Left ventricle myocardium inferior (tissue), 1 donor: ENCODE data around the gene FRAS1. TPM values are rescaled to one million over a fixed set of nuclear protein-coding genes. Genes with fewer than 3 reads are reported as not detected.
"Not testable (repeated sequence)": the region's sequence is repeated elsewhere in the genome, so short reads cannot be mapped to it uniquely, and the experiment has no call there.

Experiments used
- DNase-seq: peaks from one replicate; pipeline ENCODE4 v3.0.0-alpha.2; 2020
- H3K27ac ChIP-seq: fragments of 200-600 bp; replicated peaks from 2 replicates; pipeline ENCODE4 v1.8.0; 2021
- H3K27me3 ChIP-seq: fragments of 200-600 bp; 2 replicates; pipeline ENCODE4 v1.8.0; 2021; ENCODE audit warnings: low read depth
- H3K36me3 ChIP-seq: fragments of 200-600 bp; 2 replicates; pipeline ENCODE4 v1.8.0; 2021
- H3K4me1 ChIP-seq: fragments of 200-600 bp; 2 replicates; pipeline ENCODE4 v1.8.0; 2021
- H3K4me3 ChIP-seq: fragments of 200-600 bp; 2 replicates; pipeline ENCODE4 v1.8.0; 2021; ENCODE audit warnings: mild to moderate bottlenecking, moderate library complexity
- H3K9me3 ChIP-seq: fragments of 200-600 bp; replicated peaks from 2 replicates; pipeline ENCODE4 v1.8.0; 2021
- intact Hi-C: fragments of 100-400 bp; cut with micrococcal nuclease; formaldehyde crosslinking; loops from one replicate; pipeline ENCODE4 v1.11.0; 2022
- total RNA-seq: library from RNA; stranded (reverse); fragmentation: NEBNext Ultra II Directional; extraction: Animal tissue kit (Norgen Biotek cat#: 25700); gene quantifications from one replicate; pipeline ENCODE4 v1.2.1, GENCODE V29; 2021
- TF ChIP-seq, protein P1 (sequence below): fragments of 200-600 bp; IDR thresholded peaks from 2 replicates; pipeline ENCODE4 v1.8.0; 2021; ENCODE audit warnings: antibody characterized with exemption, mild to moderate bottlenecking, borderline replicate concordance
- donor health status: DM: no; HTN: yes; CAD: no; lungs with severe emphysema.

The FRAS1 gene
- total RNA-seq, 1 donor from 2014 or later, result 1.4 TPM

DNA sequence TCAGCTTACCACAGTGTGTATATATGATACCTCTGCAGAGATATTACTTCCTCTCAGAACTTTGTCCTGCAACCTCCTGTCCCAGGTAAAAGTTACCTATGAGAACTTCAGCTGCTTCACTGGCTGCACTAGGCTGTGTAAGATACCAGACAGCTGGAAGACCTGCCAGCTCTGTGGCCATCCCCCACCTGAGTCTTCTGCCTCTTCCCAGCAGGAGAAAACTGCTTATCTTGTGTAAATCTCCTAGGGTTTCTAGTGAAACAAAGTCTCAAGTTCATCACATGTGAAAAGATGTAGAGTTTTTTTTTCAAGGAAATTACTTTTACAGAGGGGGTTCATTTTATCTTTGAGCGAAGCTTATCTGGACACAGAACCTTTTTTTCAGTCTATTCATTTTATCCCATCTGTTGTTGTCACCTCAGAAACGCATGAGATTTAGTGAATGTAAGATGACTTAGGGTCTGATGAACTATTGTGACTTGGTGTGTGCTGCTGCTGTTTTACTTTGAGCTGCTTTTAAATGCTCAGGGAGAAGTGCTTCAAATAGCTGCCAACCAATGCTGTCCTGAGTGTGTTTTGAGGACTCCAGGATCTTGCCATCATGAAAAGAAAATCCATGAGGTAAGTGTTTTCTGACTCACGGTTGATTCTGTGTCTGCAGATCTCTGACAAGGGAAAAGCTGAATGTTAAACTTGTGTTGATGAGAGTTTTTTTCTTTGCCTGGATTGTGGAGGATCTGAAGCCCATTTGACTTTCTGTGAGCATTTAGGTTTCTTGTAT, 187.8 kb downstream of the FRAS1 start:
- no peaks in the 10 kb centered on the region for H3K36me3 ChIP-seq

DNA sequence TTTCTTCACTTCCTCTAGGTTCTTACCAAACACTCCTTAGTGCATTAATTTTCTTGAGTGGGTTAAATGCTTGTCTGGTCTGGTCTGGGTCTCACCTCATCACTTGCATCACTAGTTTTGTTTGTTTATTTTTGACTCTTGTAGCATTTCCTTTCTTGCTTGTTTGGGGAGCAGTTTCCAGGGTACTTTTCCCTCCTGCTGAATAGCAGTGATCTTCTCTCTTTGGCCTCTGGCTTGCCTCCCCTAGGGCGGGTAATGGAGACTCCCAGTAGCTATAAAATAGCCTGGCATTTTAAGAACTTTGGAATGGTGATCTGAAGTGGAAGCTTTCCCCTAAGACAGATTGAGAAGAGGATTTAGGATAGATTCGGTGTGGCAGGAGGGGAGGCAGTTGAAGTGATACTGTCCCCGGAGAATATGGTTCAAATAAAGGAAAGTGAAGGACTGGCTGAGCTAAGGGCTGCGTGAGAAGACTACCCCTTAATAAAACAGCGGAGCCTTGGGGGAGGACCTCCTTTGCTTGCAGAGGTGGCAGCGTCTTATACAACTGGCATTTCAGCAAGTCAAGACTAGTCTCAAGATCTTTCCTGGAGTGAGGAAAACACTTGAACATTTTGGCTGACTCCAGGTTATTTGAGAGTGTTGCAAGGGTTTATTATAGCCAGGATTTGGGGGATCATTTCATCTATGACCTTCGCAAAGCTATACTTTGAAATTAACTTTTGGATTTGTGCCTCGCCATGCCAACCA, 190.6 kb downstream of the FRAS1 start:
- H3K4me3 ChIP-seq, result no peak overlapping the region
- DNase-seq, result no peak
- no peak overlapping the region for H3K27ac ChIP-seq
- peaks cover 6% of the 10 kb centered on the region for H3K36me3 ChIP-seq
- intact Hi-C loops, result no loop called here
- no peaks in the 10 kb centered on the region for H3K4me1 ChIP-seq
- H3K27me3 ChIP-seq, result no peaks in the 10 kb centered on the region
- peaks cover 7% of the 10 kb centered on the region for H3K9me3 ChIP-seq
- TF ChIP-seq, protein P1, sequence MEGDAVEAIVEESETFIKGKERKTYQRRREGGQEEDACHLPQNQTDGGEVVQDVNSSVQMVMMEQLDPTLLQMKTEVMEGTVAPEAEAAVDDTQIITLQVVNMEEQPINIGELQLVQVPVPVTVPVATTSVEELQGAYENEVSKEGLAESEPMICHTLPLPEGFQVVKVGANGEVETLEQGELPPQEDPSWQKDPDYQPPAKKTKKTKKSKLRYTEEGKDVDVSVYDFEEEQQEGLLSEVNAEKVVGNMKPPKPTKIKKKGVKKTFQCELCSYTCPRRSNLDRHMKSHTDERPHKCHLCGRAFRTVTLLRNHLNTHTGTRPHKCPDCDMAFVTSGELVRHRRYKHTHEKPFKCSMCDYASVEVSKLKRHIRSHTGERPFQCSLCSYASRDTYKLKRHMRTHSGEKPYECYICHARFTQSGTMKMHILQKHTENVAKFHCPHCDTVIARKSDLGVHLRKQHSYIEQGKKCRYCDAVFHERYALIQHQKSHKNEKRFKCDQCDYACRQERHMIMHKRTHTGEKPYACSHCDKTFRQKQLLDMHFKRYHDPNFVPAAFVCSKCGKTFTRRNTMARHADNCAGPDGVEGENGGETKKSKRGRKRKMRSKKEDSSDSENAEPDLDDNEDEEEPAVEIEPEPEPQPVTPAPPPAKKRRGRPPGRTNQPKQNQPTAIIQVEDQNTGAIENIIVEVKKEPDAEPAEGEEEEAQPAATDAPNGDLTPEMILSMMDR, result no peak

More for the DNA sequence above, 187.8 kb downstream of the FRAS1 start:
- H3K4me3 ChIP-seq, result no peak overlapping the region
- no peaks in the 10 kb centered on the region for H3K9me3 ChIP-seq
- no peaks in the 10 kb centered on the region for H3K27me3 ChIP-seq
- TF ChIP-seq, protein P1, result no peak
- no peak overlapping the region for H3K27ac ChIP-seq
- no peaks in the 10 kb centered on the region for H3K4me1 ChIP-seq
- intact Hi-C loops, result no loop called here
- no peak for DNase-seq

DNA sequence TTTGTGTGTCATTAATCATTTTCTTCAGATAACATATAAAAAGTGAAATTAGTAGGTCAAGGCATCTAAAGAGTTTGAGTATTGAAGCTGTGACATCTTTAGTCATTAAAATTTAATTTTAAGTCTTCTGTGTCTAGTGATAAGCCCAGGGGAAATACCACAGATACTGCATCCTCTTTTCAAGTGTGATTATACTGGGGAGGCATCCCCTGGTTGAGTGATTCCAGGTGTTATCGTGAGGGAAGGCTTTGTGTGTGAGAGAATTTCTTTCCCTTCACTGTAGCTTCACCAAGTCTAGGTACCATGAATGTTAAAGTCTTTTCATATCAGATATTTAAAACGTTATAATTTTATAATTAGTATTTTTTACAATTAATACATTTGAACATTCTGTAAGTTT, 193.4 kb downstream of the FRAS1 start:
- Histone ChIP-seq H3K4me3 (no peak overlapping the region), H3K36me3 (peaks cover 10% of the 10 kb centered on the region), H3K9me3 (peaks cover 17% of the 10 kb centered on the region), H3K4me1 (no peaks in the 10 kb centered on the region), H3K27me3 (no peaks in the 10 kb centered on the region), H3K27ac (no peak overlapping the region)
- intact Hi-C loops, result no loop called here
- no peak for DNase-seq
- TF ChIP-seq, protein P1, result no peak

DNA sequence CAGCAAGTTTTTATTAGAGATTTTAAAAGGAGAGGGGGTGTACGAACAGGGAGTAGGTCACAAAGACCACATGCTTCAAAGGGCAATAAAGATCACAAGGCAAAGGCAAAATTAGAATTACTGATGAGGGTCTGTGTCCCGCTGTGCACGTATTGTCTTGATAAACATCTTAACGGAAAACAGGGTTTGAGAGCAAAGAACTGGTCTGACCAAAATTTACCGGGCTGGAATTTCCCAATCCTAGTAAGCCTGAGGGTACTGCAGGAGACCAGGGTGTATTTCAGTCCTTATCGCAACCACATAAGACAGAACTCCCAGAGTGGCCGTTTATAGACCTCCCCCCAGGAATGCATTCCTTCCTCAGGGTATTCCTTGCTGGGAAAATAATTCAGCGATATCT, 195.7 kb downstream of the FRAS1 start:
- intact Hi-C loops, DNase-seq, H3K4me3 ChIP-seq, H3K27me3 ChIP-seq, H3K27ac ChIP-seq, H3K4me1 ChIP-seq: not testable (repeated sequence)
- Histone ChIP-seq H3K9me3 (peaks cover 17% of the 10 kb centered on the region), H3K36me3 (peaks cover 14% of the 10 kb centered on the region)

DNA sequence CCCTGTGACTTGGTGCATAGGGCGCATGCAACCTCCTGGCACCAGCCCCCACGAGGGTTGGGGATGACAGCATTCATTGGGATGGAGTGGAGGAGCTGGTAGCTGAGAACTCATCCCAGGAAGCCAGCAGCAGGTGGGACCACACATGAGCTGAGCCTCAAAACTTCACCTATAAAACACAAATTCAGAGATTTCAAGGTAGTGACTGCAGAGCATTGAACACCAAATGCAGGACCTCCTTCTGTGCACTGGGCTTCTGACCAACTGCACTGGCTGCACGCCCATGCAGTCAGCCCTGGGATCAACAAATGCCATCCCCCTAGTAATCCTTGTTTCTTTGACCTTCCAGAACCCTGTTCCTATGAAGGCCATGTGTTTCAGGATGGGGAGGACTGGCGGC, 197.8 kb downstream of the FRAS1 start:
- no peak for DNase-seq
- no peak overlapping the region for H3K4me3 ChIP-seq
- intact Hi-C loops, result no loop called here
- no peaks in the 10 kb centered on the region for H3K4me1 ChIP-seq
- H3K36me3 ChIP-seq, result peaks cover 15% of the 10 kb centered on the region
- H3K27me3 ChIP-seq, result no peaks in the 10 kb centered on the region
- H3K9me3 ChIP-seq, result peaks cover 17% of the 10 kb centered on the region
- TF ChIP-seq, protein P1, result no peak
- H3K27ac ChIP-seq, result no peak overlapping the region

DNA sequence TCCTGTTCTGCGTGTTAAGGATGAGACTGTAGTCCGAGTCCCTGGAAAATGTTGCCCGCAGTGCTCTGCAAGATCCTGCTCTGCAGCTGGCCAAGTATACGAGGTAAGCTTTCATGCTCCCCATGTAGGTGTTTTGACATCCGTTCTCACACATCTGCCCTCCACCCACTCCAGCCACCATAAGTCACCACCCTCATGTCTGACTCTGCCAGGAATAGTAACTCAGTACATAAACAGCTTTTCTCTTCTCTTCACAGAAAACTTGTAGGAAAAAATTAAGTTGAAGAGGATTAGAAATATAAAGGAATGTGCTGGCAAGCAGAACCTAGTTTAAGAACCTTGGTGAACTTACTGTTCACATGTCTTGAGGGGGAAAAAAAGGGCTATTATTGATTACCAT, 207.9 kb downstream of the FRAS1 start:
- TF ChIP-seq, protein P1, result no peak
- Histone ChIP-seq H3K4me1 (peaks cover 3% of the 10 kb centered on the region), H3K36me3 (peaks cover 7% of the 10 kb centered on the region), H3K4me3 (no peak overlapping the region), H3K9me3 (peaks cover 16% of the 10 kb centered on the region), H3K27ac (no peak overlapping the region), H3K27me3 (no peaks in the 10 kb centered on the region)
- intact Hi-C loops, result no loop called here
- no peak for DNase-seq
